Measurements from ENCODE around the gene SGK1.

Gene SGK1

DNA sequence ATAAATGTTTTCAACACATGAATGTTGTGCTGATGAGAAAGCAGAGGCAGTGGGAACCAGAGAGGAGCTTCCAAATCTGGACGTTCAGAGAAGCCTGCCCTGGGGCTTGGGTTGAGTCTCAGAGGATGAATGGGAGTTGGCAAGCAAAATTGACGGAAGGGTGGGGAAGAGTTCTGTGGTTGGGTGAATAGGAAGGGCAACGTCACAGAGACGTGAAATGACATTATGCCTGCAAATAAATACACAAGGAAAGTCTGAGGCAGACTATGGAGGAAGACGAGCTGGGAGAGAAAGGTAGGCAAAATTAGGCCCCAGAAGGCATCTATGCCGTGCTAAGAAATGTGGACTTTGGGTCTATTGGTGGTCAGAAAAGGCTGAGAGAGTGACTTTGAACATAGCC, 25.2 kb upstream of the SGK1 start:
- no peak for TF ChIP-seq GATA3 (IDR thresholded peaks at IDR 0.05; ENCODE audit: low read depth, low read length)
- TF ChIP-seq GATA2 (IDR thresholded peaks at IDR 0.05; ENCODE audit: low read depth, low read length) = no peak

DNA sequence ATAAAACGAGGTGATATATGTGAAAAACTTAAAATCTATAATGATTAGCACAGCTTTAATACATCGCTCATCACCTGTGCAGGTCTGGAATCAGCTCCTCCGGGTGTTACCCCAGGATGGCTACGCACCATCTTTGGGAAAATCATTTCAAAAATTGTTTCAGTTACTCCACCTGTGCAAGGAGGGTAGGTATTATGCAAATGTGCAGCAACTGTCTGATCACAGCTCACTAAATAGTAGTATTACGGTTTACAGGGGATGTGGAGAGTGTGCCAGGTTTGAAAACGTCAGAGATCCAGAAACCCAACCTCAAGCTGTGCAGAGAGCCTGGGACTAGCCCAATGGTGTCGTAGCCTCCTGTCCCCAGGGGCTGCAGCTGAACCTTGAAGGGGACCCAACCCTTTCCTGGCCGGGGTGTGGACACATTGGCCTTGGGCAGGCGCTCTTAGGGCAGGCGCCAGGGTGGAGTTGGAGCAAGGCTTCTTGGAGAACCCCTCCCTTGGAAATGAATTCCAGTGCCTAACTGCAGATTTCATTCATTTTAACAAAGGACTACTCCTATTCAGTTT, 24.2 kb upstream of the SGK1 start:
- TF ChIP-seq GATA3 (IDR thresholded peaks at IDR 0.05; ENCODE audit: low read depth, low read length) (no peak), GATA2 (IDR thresholded peaks at IDR 0.05; ENCODE audit: low read depth, low read length) (no peak)

- TF ChIP-seq GATA3 (IDR thresholded peaks at IDR 0.05; ENCODE audit: low read depth, low read length) = no peak
- no peak for TF ChIP-seq GATA2 (IDR thresholded peaks at IDR 0.05; ENCODE audit: low read depth, low read length)
Observed at GRCh38 chr6:134340179-134340975, 22.5 kb upstream of the SGK1 start.

DNA sequence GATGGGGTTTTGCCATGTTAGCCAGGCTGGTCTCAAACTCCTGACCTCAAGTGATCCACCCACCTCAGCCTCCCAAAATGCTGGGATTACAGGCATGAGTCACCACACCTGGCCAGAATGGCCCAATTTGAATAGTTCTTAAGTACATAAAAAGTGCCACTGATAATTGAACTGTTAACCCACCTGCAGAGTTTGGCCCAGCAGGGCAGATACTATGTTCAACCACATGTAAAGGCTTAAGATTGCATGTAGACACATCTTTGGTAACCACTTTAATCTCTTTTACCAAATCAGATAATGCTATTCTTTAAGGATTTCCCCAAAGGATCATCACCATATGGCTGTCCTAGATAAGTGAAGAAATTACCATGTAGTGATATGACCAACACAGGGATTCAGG, 21.3 kb upstream of the SGK1 start:
- TF ChIP-seq GATA3 (IDR thresholded peaks at IDR 0.05; ENCODE audit: low read depth, low read length) (no peak), GATA2 (IDR thresholded peaks at IDR 0.05; ENCODE audit: low read depth, low read length) (no peak)

DNA sequence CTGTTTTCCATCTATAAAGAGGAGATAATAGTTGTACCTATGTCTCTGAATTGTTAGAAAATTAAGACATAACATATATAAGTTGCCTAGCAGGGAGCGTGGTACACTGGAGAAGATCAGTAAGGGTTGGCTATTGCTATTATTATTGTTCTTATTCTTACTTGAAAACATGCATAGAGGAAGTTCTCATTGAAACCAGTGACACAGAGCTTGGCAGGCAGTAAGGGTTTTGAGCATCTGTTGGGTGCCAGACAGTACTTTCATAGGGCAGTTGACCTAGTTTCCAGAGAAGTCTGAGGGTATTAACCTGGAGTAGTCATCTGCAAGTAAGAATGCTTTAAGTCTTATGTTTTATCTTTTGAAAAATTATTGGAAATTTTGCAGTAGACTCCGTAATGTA, 13.3 kb upstream of the SGK1 start:
- TF ChIP-seq GATA3 (IDR thresholded peaks at IDR 0.05; ENCODE audit: low read depth, low read length) (no peak), GATA2 (IDR thresholded peaks at IDR 0.05; ENCODE audit: low read depth, low read length) (no peak)

GRCh38 chr6:134330555-134330954, 12.6 kb upstream of the SGK1 start:
- TF ChIP-seq GATA2 (IDR thresholded peaks at IDR 0.05; ENCODE audit: low read depth, low read length) (no peak), GATA3 (IDR thresholded peaks at IDR 0.05; ENCODE audit: low read depth, low read length) (no peak)

GRCh38 chr6:134328792-134329191, 10.9 kb upstream of the SGK1 start:
- TF ChIP-seq GATA2 (IDR thresholded peaks at IDR 0.05; ENCODE audit: low read depth, low read length) (no peak), GATA3 (IDR thresholded peaks at IDR 0.05; ENCODE audit: low read depth, low read length) (no peak)

- TF ChIP-seq GATA2 (IDR thresholded peaks at IDR 0.05; ENCODE audit: low read depth, low read length) = no peak
Observed at GRCh38 chr6:134328138-134328537, 10.2 kb upstream of the SGK1 start.

DNA sequence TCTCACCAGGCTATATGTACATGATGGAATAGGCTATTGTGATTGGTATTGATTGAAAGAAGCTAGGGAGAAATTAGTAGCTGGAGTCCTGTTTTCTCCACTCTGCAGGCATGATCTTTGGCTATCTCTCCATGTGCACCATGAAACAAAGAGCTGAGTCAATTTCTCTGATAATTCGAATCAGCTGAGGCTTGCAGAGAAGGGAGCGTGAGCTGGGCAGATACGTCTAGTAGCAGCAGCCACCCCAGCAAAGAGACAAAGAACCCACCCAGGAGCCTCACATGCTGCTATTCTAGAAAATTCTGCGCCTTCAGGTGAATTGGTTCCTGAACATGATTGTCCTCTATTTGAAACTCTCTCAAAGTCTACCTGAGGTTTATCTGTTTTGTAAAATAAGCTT, 6.9 kb upstream of the SGK1 start:
- TF ChIP-seq GATA3 (IDR thresholded peaks at IDR 0.05; ENCODE audit: low read depth, low read length) = no peak
- no peak for TF ChIP-seq GATA2 (IDR thresholded peaks at IDR 0.05; ENCODE audit: low read depth, low read length)

DNA sequence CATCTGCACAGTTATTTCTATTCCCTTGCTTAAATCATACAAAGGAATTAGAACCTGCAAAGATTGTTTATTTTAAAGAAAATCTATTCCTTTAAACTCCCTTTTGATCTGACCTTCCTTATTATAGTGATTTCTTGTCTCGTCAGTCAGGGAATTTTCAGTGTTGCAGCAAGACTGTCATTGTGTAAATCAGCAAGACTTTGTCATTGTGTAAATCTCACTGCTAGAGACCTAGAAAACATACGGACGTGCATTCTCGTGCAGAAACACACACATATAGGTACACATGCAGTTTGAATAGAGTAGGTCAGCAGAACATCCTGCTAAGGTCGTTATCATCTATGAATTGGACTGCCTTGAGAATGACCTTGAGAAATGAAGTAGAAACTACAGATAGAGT, 6.2 kb upstream of the SGK1 start:
- TF ChIP-seq GATA3 (IDR thresholded peaks at IDR 0.05; ENCODE audit: low read depth, low read length) (no peak), GATA2 (IDR thresholded peaks at IDR 0.05; ENCODE audit: low read depth, low read length) (no peak)

GRCh38 chr6:134323698-134324097, 5.8 kb upstream of the SGK1 start:
- TF ChIP-seq GATA2 (IDR thresholded peaks at IDR 0.05; ENCODE audit: low read depth, low read length) = no peak
- TF ChIP-seq GATA3 (IDR thresholded peaks at IDR 0.05; ENCODE audit: low read depth, low read length) = no peak

- no peak for TF ChIP-seq GATA3 (IDR thresholded peaks at IDR 0.05; ENCODE audit: low read depth, low read length)
- TF ChIP-seq GATA2 (IDR thresholded peaks at IDR 0.05; ENCODE audit: low read depth, low read length) = no peak
Observed at GRCh38 chr6:134323294-134323693, 5.4 kb upstream of the SGK1 start.

GRCh38 chr6:134322216-134322615, 4.3 kb upstream of the SGK1 start:
- TF ChIP-seq GATA2 (IDR thresholded peaks at IDR 0.05; ENCODE audit: low read depth, low read length) (no peak), GATA3 (IDR thresholded peaks at IDR 0.05; ENCODE audit: low read depth, low read length) (no peak)

GRCh38 chr6:134321246-134321645, 3.3 kb upstream of the SGK1 start:
- TF ChIP-seq GATA3 (IDR thresholded peaks at IDR 0.05; ENCODE audit: low read depth, low read length) (no peak), GATA2 (IDR thresholded peaks at IDR 0.05; ENCODE audit: low read depth, low read length) (no peak)

GRCh38 chr6:134318974-134319281, 1.0 kb upstream of the SGK1 start:
- no peak for TF ChIP-seq GATA2 (IDR thresholded peaks at IDR 0.05; ENCODE audit: low read depth, low read length)

Data from SH-SY5Y (cell line).